Neural cell (in vitro differentiated cells): Measurements from ENCODE around the gene DUSP7. TPM values are rescaled to one million over a fixed set of nuclear protein-coding genes. Genes with fewer than 3 reads are reported as not detected.

Source experiments
- H2AFZ ChIP-seq: fragments of 200-600, 300-800 bp; sonication (generic), shearing (Covaris generic); 2 replicates; pipeline ENCODE4 v1.6.0; 2014; ENCODE audit warnings: low read depth, mild to moderate bottlenecking, antibody characterized with exemption, low read length, moderate library complexity
- H3F3A ChIP-seq: fragments of 200-600 bp; shearing (Covaris generic); 2 replicates; pipeline ENCODE4 v1.6.1; 2016; ENCODE audit warnings: mild to moderate bottlenecking, moderate library complexity, mixed read lengths, antibody characterized with exemption, low read length; ENCODE audit not compliant: insufficient read depth, poor library complexity, severe bottlenecking
- H3K27ac ChIP-seq: fragments of 200-600, 300-800 bp; sonication (generic), shearing (Covaris generic); 2 replicates; pipeline ENCODE4 v1.5.1; 2014; ENCODE audit warnings: mild to moderate bottlenecking, low read length, moderate library complexity
- H3K27me3 ChIP-seq: fragments of 300-800, 200-600 bp; sonication (generic), shearing (Covaris generic); 2 replicates; pipeline ENCODE4 v1.6.0; 2014; ENCODE audit warnings: mild to moderate bottlenecking, low read depth, low read length, moderate library complexity; ENCODE audit not compliant: insufficient read depth
- H3K36me3 ChIP-seq: fragments of 300-800, 200-600 bp; sonication (generic), shearing (Covaris generic); 2 replicates; pipeline ENCODE4 v1.5.1; 2014; ENCODE audit warnings: mild to moderate bottlenecking, antibody characterized with exemption, low read length, moderate library complexity; ENCODE audit not compliant: insufficient read depth
- H3K4me2 ChIP-seq: fragments of 300-800, 200-600 bp; sonication (generic), shearing (Covaris generic); 2 replicates; pipeline ENCODE4 v1.6.0; 2014; ENCODE audit warnings: mild to moderate bottlenecking, low read length
- H3K4me3 ChIP-seq: fragments of 300-800, 200-600 bp; sonication (generic), shearing (Covaris generic); 2 replicates; pipeline ENCODE4 v1.5.1; 2014; ENCODE audit warnings: mild to moderate bottlenecking, low read length, moderate library complexity
- H3K79me2 ChIP-seq: fragments of 200-600 bp; shearing (Covaris generic); replicated peaks from 2 replicates; pipeline ENCODE4 v1.6.0; 2014; ENCODE audit warnings: mild to moderate bottlenecking, low read length, moderate library complexity; ENCODE audit not compliant: insufficient read depth
- H3K9ac ChIP-seq: fragments of 300-800, 200-600 bp; sonication (generic), shearing (Covaris generic); 2 replicates; pipeline ENCODE4 v1.6.1; 2016; ENCODE audit warnings: mild to moderate bottlenecking, low read length, mixed read lengths
- H3K9me2 ChIP-seq: fragments of 200-600 bp; shearing (Covaris generic); 2 replicates; pipeline ENCODE4 v1.6.1; 2016; ENCODE audit warnings: mild to moderate bottlenecking, low read length, mixed read lengths; ENCODE audit not compliant: insufficient read depth
- H3K9me3 ChIP-seq: fragments of 200-600, 300-800 bp; sonication (generic), shearing (Covaris generic); 2 replicates; pipeline ENCODE4 v1.6.1; 2016; ENCODE audit warnings: mild to moderate bottlenecking, mixed run types, low read length, moderate library complexity, mixed read lengths
- H4K20me1 ChIP-seq: fragments of 200-600 bp; shearing (Covaris generic); 2 replicates; pipeline ENCODE4 v1.6.1; 2016; ENCODE audit warnings: mild to moderate bottlenecking, mixed run types; ENCODE audit not compliant: insufficient read depth
- EP300 ChIP-seq: fragments of 450-650 bp; conservative IDR thresholded peaks from 2 replicates; pipeline ENCODE4 v1.6.1; 2014; ENCODE audit warnings: antibody characterized with exemption, mild to moderate bottlenecking, moderate library complexity; ENCODE audit not compliant: poor library complexity, severe bottlenecking
- EZH2 ChIP-seq: fragments of 200-600, 300-800 bp; shearing (Covaris generic), sonication (generic); IDR thresholded peaks from 2 replicates; pipeline ENCODE4 v1.6.1; 2014; ENCODE audit warnings: antibody characterized with exemption, low read length, borderline replicate concordance, mild to moderate bottlenecking; ENCODE audit not compliant: insufficient read depth, poor library complexity, severe bottlenecking
- MXI1 ChIP-seq: fragments of 450-650 bp; conservative IDR thresholded peaks from 2 replicates; pipeline ENCODE4 v1.6.1; 2014; ENCODE audit warnings: antibody characterized with exemption, mild to moderate bottlenecking; ENCODE audit not compliant: poor library complexity, severe bottlenecking
- POLR2AphosphoS5 ChIP-seq: IDR thresholded peaks from 2 replicates; pipeline ENCODE4 v1.6.1; 2012
- RAD21 ChIP-seq: fragments of 450-650 bp; conservative IDR thresholded peaks from 2 replicates; pipeline ENCODE4 v1.6.1; 2014; ENCODE audit warnings: antibody characterized with exemption, mild to moderate bottlenecking, moderate library complexity
- SMC3 ChIP-seq: fragments of 450-650 bp; conservative IDR thresholded peaks from 2 replicates; pipeline ENCODE4 v1.6.1; 2014; ENCODE audit warnings: antibody characterized with exemption, mild to moderate bottlenecking, moderate library complexity; ENCODE audit not compliant: poor library complexity
- TAF1 ChIP-seq: IDR thresholded peaks from 2 replicates; pipeline ENCODE4 v1.6.1; 2012; ENCODE audit warnings: low read depth
- polyA plus RNA-seq: library from polyadenylated mRNA; depleted of rRNA; stranded (reverse); fragments of >200 nt; gene quantifications from 2 replicates; pipeline ENCODE4 v1.2.3, GENCODE V29; 2014
- TF ChIP-seq, protein P1 (sequence below): fragments of 450-650 bp; IDR thresholded peaks from 2 replicates; pipeline ENCODE4 v1.5.1; 2014; ENCODE audit warnings: antibody characterized with exemption, mild to moderate bottlenecking, moderate library complexity; ENCODE audit not compliant: poor library complexity, severe bottlenecking
- TF ChIP-seq, protein P2 (sequence below): IDR thresholded peaks from 2 replicates; pipeline ENCODE4 v1.6.1; 2012; ENCODE audit warnings: borderline replicate concordance

The DUSP7 gene
- polyA plus RNA-seq, 1 donor from 2014 or later, result 8.5 TPM

DNA sequence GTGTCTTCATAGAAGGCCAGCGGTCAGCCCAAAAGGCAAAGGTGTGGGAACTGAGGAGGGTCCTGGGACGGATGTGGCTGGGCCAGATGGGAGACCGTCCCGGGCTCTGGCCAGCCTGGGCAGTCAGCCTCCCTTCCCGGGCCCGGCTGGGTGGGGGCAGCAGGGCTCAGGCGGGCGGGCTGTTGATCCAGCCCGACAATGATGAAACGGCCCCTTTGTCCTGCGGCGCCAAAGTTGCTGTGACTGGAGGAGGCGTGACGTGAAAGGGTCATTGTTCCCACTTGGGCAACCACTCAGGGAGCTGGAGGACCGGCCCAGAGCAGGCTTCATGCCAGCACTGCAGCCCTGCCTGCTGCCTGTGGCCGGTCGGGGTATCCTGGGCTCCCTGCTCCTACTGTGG lies 16.5 kb downstream of the DUSP7 start:
- Histone ChIP-seq H3K4me2 (no peak overlapping the region), H3K27me3 (no peaks in the 10 kb centered on the region), H3K9me2 (no peaks in the 10 kb centered on the region), H3K27ac (no peak overlapping the region), H3K4me3 (no peak overlapping the region), H3K79me2 (no peaks in the 10 kb centered on the region), H3K9me3 (no peaks in the 10 kb centered on the region), H3K9ac (no peak overlapping the region), H3K36me3 (no peaks in the 10 kb centered on the region), H3F3A (no peaks in the 10 kb centered on the region), H4K20me1 (no peaks in the 10 kb centered on the region), H2AFZ (no peak overlapping the region)
- no peak for TF ChIP-seq RAD21
- TF ChIP-seq MXI1, result no peak
- TF ChIP-seq SMC3, result no peak
- no peak for TF ChIP-seq EZH2
- TF ChIP-seq TAF1, result no peak
- TF ChIP-seq EP300, result no peak
- TF ChIP-seq, protein P1, sequence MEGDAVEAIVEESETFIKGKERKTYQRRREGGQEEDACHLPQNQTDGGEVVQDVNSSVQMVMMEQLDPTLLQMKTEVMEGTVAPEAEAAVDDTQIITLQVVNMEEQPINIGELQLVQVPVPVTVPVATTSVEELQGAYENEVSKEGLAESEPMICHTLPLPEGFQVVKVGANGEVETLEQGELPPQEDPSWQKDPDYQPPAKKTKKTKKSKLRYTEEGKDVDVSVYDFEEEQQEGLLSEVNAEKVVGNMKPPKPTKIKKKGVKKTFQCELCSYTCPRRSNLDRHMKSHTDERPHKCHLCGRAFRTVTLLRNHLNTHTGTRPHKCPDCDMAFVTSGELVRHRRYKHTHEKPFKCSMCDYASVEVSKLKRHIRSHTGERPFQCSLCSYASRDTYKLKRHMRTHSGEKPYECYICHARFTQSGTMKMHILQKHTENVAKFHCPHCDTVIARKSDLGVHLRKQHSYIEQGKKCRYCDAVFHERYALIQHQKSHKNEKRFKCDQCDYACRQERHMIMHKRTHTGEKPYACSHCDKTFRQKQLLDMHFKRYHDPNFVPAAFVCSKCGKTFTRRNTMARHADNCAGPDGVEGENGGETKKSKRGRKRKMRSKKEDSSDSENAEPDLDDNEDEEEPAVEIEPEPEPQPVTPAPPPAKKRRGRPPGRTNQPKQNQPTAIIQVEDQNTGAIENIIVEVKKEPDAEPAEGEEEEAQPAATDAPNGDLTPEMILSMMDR, result no peak
- TF ChIP-seq, protein P2, sequence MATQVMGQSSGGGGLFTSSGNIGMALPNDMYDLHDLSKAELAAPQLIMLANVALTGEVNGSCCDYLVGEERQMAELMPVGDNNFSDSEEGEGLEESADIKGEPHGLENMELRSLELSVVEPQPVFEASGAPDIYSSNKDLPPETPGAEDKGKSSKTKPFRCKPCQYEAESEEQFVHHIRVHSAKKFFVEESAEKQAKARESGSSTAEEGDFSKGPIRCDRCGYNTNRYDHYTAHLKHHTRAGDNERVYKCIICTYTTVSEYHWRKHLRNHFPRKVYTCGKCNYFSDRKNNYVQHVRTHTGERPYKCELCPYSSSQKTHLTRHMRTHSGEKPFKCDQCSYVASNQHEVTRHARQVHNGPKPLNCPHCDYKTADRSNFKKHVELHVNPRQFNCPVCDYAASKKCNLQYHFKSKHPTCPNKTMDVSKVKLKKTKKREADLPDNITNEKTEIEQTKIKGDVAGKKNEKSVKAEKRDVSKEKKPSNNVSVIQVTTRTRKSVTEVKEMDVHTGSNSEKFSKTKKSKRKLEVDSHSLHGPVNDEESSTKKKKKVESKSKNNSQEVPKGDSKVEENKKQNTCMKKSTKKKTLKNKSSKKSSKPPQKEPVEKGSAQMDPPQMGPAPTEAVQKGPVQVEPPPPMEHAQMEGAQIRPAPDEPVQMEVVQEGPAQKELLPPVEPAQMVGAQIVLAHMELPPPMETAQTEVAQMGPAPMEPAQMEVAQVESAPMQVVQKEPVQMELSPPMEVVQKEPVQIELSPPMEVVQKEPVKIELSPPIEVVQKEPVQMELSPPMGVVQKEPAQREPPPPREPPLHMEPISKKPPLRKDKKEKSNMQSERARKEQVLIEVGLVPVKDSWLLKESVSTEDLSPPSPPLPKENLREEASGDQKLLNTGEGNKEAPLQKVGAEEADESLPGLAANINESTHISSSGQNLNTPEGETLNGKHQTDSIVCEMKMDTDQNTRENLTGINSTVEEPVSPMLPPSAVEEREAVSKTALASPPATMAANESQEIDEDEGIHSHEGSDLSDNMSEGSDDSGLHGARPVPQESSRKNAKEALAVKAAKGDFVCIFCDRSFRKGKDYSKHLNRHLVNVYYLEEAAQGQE, result no peak
- no peak for TF ChIP-seq POLR2AphosphoS5

DNA sequence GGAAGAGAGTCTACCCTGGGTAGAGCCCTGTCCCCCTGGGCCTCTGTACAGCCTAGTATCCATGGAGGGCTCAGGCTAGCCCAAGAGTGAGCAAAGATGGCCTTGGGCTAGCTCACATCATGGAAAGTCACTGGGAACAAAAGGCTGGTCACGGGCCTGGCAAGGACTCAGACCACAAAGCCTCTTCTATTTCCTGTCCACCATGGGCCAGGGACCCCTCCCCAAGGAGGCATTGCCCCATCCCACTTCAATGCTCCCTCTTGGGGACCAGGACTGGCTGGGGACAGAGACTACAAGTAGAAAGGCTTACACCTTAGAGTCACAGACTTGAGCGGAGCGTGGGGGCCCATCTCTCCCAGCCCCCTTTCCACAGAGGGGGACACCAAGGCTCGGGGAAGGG lies 16.9 kb downstream of the DUSP7 start:
- H3K79me2 ChIP-seq, result no peaks in the 10 kb centered on the region
- no peaks in the 10 kb centered on the region for H3K9me2 ChIP-seq
- no peaks in the 10 kb centered on the region for H3F3A ChIP-seq
- H2AFZ ChIP-seq, result no peak overlapping the region
- H4K20me1 ChIP-seq, result no peaks in the 10 kb centered on the region
- no peak overlapping the region for H3K9ac ChIP-seq
- no peaks in the 10 kb centered on the region for H3K9me3 ChIP-seq
- H3K4me2 ChIP-seq, result no peak overlapping the region
- TF ChIP-seq POLR2AphosphoS5 (no peak), SMC3 (no peak), EZH2 (no peak), EP300 (no peak), MXI1 (no peak), TAF1 (no peak), RAD21 (no peak)
- TF ChIP-seq, protein P2, result no peak
- TF ChIP-seq, protein P1, result no peak
- H3K36me3 ChIP-seq, result no peaks in the 10 kb centered on the region
- H3K4me3 ChIP-seq, result no peak overlapping the region
- no peaks in the 10 kb centered on the region for H3K27me3 ChIP-seq
- no peak overlapping the region for H3K27ac ChIP-seq
